Measurements from ENCODE around the gene PRKG2.

DNA sequence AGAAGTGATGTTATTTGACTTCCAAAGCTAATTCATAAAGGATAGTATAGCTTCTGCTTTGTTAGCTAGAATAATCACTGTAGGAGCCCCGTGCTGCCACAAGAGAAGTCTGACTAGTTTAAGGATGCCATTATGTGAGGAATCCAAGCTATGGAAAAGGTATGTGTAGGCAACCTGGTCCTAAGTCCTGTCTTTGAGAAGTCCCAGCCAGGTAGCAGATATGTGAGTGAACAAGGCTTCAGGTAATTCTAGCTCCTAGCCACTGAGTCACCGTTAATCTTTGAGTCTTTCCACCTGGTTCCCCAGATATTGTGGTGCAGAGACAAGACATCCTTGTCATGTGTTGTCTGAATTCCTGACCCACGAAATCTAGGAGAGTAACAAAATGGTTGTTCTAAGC is 129.0 kb downstream of the PRKG2 start:
- TF ChIP-seq, protein P1, sequence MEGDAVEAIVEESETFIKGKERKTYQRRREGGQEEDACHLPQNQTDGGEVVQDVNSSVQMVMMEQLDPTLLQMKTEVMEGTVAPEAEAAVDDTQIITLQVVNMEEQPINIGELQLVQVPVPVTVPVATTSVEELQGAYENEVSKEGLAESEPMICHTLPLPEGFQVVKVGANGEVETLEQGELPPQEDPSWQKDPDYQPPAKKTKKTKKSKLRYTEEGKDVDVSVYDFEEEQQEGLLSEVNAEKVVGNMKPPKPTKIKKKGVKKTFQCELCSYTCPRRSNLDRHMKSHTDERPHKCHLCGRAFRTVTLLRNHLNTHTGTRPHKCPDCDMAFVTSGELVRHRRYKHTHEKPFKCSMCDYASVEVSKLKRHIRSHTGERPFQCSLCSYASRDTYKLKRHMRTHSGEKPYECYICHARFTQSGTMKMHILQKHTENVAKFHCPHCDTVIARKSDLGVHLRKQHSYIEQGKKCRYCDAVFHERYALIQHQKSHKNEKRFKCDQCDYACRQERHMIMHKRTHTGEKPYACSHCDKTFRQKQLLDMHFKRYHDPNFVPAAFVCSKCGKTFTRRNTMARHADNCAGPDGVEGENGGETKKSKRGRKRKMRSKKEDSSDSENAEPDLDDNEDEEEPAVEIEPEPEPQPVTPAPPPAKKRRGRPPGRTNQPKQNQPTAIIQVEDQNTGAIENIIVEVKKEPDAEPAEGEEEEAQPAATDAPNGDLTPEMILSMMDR (IDR thresholded peaks at IDR 0.05), result no peak
- TF ChIP-seq POLR2A (IDR thresholded peaks at IDR 0.05), result no peak
